ENCODE results near the gene PCK1. TPM values are rescaled to one million over a fixed set of nuclear protein-coding genes. Genes with fewer than 3 reads are reported as not detected.
"Not testable (repeated sequence)": the region's sequence is repeated elsewhere in the genome, so short reads cannot be mapped to it uniquely, and the experiment has no call there.

PCK1 gene
- total RNA-seq = not detected

- Mint-ChIP-seq H3K27me3 (peaks cover 19% of the 10 kb centered on the region), H3K4me1 (ENCODE audit: low read depth) (no peaks in the 10 kb centered on the region), H3K27ac (no peak within 1 kb of the TSS), H3K36me3 (no peaks in the 10 kb centered on the region), H3K9me3 (no peaks in the 10 kb centered on the region), H3K4me3 (no peak within 1 kb of the TSS)
- intact Hi-C loops (cut with micrococcal nuclease) = no loop called here
- ChIA-PET POLR2A (no interaction called here), CTCF (interaction anchor here (0.6 kb wide), 1 partner anchor 638 kb away, joined by 3 read pairs; no protein-coding TSS in a partner anchor)
- DNase-seq = no peak
Observed at GRCh38 chr20:57560554-57561355, at the start of gene PCK1. Gene PCK1 (plus strand): TSS chr20:57561110. CDS start chr20:57561412, 302 bp downstream.

DNA sequence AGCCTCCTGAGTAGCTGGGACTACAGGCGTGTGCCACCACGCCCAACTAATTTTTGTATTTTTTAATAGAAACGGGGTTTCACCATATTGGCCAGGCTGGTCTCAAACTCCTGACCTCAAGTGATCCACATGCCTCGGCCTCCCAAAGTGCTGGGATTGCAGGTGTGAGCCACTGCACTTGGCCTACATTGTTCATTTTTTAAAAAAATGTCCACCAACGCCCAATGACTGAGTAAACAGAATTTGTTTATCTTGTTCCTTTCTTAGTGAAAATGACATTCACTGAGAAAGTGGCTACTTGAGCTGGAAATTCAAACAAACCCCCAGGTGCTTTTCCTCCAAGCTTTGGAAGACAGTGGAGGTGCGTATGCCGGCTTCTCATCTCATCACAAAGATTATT lies 49.2 kb upstream of the PCK1 start:
- H3K36me3 Mint-ChIP-seq; POLR2A ChIA-PET; H3K4me3 Mint-ChIP-seq; DNase-seq; H3K27ac Mint-ChIP-seq; H3K9me3 Mint-ChIP-seq; H3K4me1 Mint-ChIP-seq (ENCODE audit: low read depth); intact Hi-C loops (cut with micrococcal nuclease); CTCF ChIA-PET: not testable (repeated sequence)
- peaks cover 14% of the 10 kb centered on the region for H3K27me3 Mint-ChIP-seq

DNA sequence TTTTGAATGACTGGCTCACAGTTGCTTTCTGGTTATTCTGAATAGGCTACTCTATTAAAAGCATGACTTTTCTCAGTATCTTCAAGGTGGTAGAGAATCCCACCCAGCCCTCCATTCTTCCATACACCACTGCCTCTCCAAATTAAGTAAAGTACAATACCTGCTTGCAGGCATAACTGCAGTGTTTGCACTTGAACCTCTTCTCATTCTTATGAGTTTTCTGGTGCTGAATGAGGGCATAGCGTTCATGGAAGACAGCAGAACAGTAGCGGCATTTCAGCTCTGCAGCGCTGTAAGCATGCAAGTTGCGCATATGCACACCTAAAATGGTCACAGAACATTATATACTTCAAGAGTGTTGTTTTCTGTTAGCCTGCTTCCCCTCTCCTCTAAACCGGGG lies 48.5 kb upstream of the PCK1 start:
- CTCF ChIA-PET = no interaction called here

DNA sequence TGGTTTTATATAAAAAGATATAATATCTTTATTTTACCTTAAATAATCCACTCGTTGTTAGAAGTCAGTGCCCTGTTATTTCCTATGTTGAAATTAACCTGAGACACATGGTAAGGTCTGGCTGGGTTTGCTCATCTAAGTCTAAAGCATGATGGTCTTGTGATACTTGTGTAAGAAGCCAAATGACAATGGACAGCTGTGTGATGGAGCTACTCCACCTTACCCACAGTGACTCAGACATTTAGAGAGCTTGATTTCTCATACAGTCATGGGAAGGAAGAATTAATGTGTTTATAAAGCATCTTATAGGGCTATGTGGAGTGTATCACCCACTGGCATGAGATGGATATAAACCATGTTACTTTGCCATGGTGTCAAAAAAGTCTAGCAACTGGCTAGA lies 47.7 kb upstream of the PCK1 start:
- intact Hi-C loops (cut with micrococcal nuclease) = no loop called here
- no peaks in the 10 kb centered on the region for H3K36me3 Mint-ChIP-seq
- peaks cover 14% of the 10 kb centered on the region for H3K27me3 Mint-ChIP-seq
- H3K9me3 Mint-ChIP-seq = no peaks in the 10 kb centered on the region
- no peak for DNase-seq
- no peak overlapping the region for H3K27ac Mint-ChIP-seq
- H3K4me1 Mint-ChIP-seq (ENCODE audit: low read depth) = no peaks in the 10 kb centered on the region
- H3K4me3 Mint-ChIP-seq = no peak overlapping the region
- CTCF ChIA-PET = interaction anchor here (0.6 to 1.3 kb wide), 3 partner anchors 15 to 82 kb away, joined by 3 to 4 read pairs (median 3); no protein-coding TSS in a partner anchor
- POLR2A ChIA-PET = no interaction called here

More for the DNA sequence above, 48.5 kb upstream of the PCK1 start:
- no peak for DNase-seq
- no peaks in the 10 kb centered on the region for H3K36me3 Mint-ChIP-seq
- intact Hi-C loops (cut with micrococcal nuclease) = no loop called here
- no peaks in the 10 kb centered on the region for H3K9me3 Mint-ChIP-seq
- H3K27ac Mint-ChIP-seq = no peak overlapping the region
- POLR2A ChIA-PET = no interaction called here
- H3K4me1 Mint-ChIP-seq (ENCODE audit: low read depth) = no peaks in the 10 kb centered on the region
- H3K4me3 Mint-ChIP-seq = no peak overlapping the region
- H3K27me3 Mint-ChIP-seq = peaks cover 14% of the 10 kb centered on the region

GRCh38 chr20:57514273-57514751 lies 46.6 kb upstream of the PCK1 start:
- ChIA-PET POLR2A (no interaction called here), CTCF (interaction anchor here (0.9 kb wide), 1 partner anchor 24 kb away, joined by 3 read pairs; no protein-coding TSS in a partner anchor)
- Mint-ChIP-seq H3K4me3 (no peak overlapping the region), H3K27me3 (peaks cover 10% of the 10 kb centered on the region), H3K4me1 (ENCODE audit: low read depth) (no peaks in the 10 kb centered on the region), H3K27ac (no peak overlapping the region), H3K9me3 (no peaks in the 10 kb centered on the region), H3K36me3 (no peaks in the 10 kb centered on the region)
- intact Hi-C loops (cut with micrococcal nuclease) = loop anchor here (2.0 kb wide), 1 partner anchor 80 kb away; no protein-coding TSS in a partner anchor
- DNase-seq = peak; percentile 38

- ChIA-PET POLR2A (no interaction called here), CTCF (no interaction called here)
- peaks cover 4% of the 10 kb centered on the region for H3K27me3 Mint-ChIP-seq
- H3K36me3 Mint-ChIP-seq = no peaks in the 10 kb centered on the region
- DNase-seq = no peak
- peaks cover 6% of the 10 kb centered on the region for H3K4me1 Mint-ChIP-seq (ENCODE audit: low read depth)
- intact Hi-C loops (cut with micrococcal nuclease) = no loop called here
- no peaks in the 10 kb centered on the region for H3K9me3 Mint-ChIP-seq
- H3K4me3 Mint-ChIP-seq = no peak overlapping the region
- H3K27ac Mint-ChIP-seq = no peak overlapping the region
Observed at GRCh38 chr20:57517904-57518303, 43.0 kb upstream of the PCK1 start.

- intact Hi-C loops (cut with micrococcal nuclease) = no loop called here
- ChIA-PET CTCF (interaction anchor here (1.0 kb wide), 1 partner anchor 13 kb away, joined by 3 read pairs; no protein-coding TSS in a partner anchor), POLR2A (no interaction called here)
- Mint-ChIP-seq H3K27ac (no peak overlapping the region), H3K4me3 (no peak overlapping the region), H3K27me3 (no peaks in the 10 kb centered on the region), H3K36me3 (no peaks in the 10 kb centered on the region), H3K9me3 (no peaks in the 10 kb centered on the region), H3K4me1 (ENCODE audit: low read depth) (peaks cover 11% of the 10 kb centered on the region)
- DNase-seq = peak; percentile 51
Observed at GRCh38 chr20:57522380-57523140, 38.4 kb upstream of the PCK1 start.

- POLR2A ChIA-PET = no interaction called here
- CTCF ChIA-PET = no interaction called here
- no peaks in the 10 kb centered on the region for H3K36me3 Mint-ChIP-seq
- H3K4me1 Mint-ChIP-seq (ENCODE audit: low read depth) = peaks cover 11% of the 10 kb centered on the region
- no peak for DNase-seq
- intact Hi-C loops (cut with micrococcal nuclease) = no loop called here
- H3K4me3 Mint-ChIP-seq = no peak overlapping the region
- no peak overlapping the region for H3K27ac Mint-ChIP-seq
- no peaks in the 10 kb centered on the region for H3K27me3 Mint-ChIP-seq
- H3K9me3 Mint-ChIP-seq = no peaks in the 10 kb centered on the region
Observed at GRCh38 chr20:57523782-57524181, 37.1 kb upstream of the PCK1 start.

- Mint-ChIP-seq H3K27me3 (no peaks in the 10 kb centered on the region), H3K4me3 (no peak within 1 kb of the TSS), H3K27ac (no peak within 1 kb of the TSS), H3K9me3 (no peaks in the 10 kb centered on the region), H3K36me3 (no peaks in the 10 kb centered on the region), H3K4me1 (ENCODE audit: low read depth) (peaks cover 11% of the 10 kb centered on the region)
- ChIA-PET CTCF (no interaction called here), POLR2A (no interaction called here)
- no peak for DNase-seq
- intact Hi-C loops (cut with micrococcal nuclease) = no loop called here
Observed at GRCh38 chr20:57524511-57525176, 36.3 kb upstream of the PCK1 start, which contains the start of gene CTCFL. Gene CTCFL (minus strand): TSS chr20:57525140. CDS start chr20:57524205, 935 bp downstream.

GRCh38 chr20:57525328-57526086 lies 35.4 kb upstream of the PCK1 start:
- H3K36me3 Mint-ChIP-seq = no peaks in the 10 kb centered on the region
- H3K4me1 Mint-ChIP-seq (ENCODE audit: low read depth) = peaks cover 11% of the 10 kb centered on the region
- no peaks in the 10 kb centered on the region for H3K9me3 Mint-ChIP-seq
- H3K27me3 Mint-ChIP-seq = no peaks in the 10 kb centered on the region
- ChIA-PET CTCF (no interaction called here), POLR2A (no interaction called here)
- intact Hi-C loops (cut with micrococcal nuclease) = no loop called here
- H3K27ac Mint-ChIP-seq = no peak overlapping the region
- no peak for DNase-seq
- H3K4me3 Mint-ChIP-seq = no peak overlapping the region

DNA sequence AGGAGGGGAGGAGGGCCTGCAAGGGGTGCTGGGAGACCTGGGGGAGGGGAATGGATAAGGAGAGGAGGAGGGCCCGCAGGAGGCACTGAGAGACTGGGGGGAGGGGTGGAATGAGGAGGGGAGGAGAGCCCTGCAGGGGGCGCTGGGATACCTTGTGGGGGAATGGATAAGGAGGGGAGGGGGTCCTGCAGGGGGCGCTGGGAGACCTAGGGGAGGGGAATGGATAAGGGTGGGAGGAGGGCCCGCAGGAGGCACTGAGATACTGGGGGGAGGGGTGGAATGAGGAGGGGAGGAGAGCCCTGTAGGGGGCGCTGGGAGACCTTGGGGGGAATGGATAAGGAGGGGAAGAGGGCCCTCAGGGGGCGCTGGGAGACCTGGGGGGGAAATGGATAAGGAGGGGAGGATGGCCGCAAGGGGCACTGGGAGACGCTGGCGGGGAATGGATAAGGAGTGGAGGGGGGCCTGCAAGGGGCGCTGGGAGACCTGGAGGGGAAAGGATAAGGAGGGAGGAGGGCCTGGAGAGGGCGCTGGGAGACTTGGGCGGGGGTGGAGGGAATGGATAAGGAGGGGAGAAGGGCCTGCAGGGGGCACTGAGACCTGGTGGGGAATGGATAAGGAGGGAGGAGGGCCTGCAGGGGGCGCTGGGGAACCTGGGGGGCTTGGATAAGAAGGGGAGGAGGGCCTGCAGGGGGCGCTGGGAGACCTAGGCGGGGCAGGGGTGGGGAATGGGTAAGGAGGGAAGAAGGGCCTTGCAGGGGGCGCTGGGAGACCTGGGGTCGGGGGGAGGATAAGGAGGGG lies 34.6 kb upstream of the PCK1 start:
- intact Hi-C loops (cut with micrococcal nuclease) = no loop called here
- CTCF ChIA-PET = interaction anchor here (1.0 kb wide), 1 partner anchor 12 kb away, joined by 4 read pairs; no protein-coding TSS in a partner anchor
- Mint-ChIP-seq H3K9me3 (no peaks in the 10 kb centered on the region), H3K36me3 (no peaks in the 10 kb centered on the region), H3K4me3 (no peak overlapping the region), H3K27me3 (no peaks in the 10 kb centered on the region), H3K27ac (no peak overlapping the region), H3K4me1 (ENCODE audit: low read depth) (peaks cover 11% of the 10 kb centered on the region)
- DNase-seq = peak; percentile 36
- POLR2A ChIA-PET = no interaction called here
